ENCODE measurements around the gene ZBTB38.
A peak's percentile ranks its signal among the peaks of the same experiment; 100 is the strongest.

The ZBTB38 gene

GRCh38 chr3:141356046-141356445, 12.3 kb upstream of the ZBTB38 start:
- Histone ChIP-seq H3K79me2 (ENCODE audit: insufficient read depth, low read length) (no peaks in the 10 kb centered on the region), H3K36me3 (ENCODE audit: insufficient read depth, low read length) (no peaks in the 10 kb centered on the region), H3K9me3 (ENCODE audit: insufficient read depth, low read length, severe bottlenecking) (no peaks in the 10 kb centered on the region), H3K4me3 (ENCODE audit: low read depth in 1 of 2, low read length in 2 of 2) (no peak overlapping the region), H3K4me1 (ENCODE audit: insufficient read depth, low read length) (no peaks in the 10 kb centered on the region), H2AFZ (ENCODE audit: low read depth, low read length) (no peak overlapping the region), H3K27me3 (ENCODE audit: insufficient read depth, low read length, poor library complexity) (no peaks in the 10 kb centered on the region), H3K9ac (ENCODE audit: low read depth, low read length) (no peak overlapping the region), H3K27ac (ENCODE audit: low read length) (no peak overlapping the region), H4K20me1 (ENCODE audit: insufficient read depth, low read length) (no peaks in the 10 kb centered on the region), H3K4me2 (ENCODE audit: insufficient read depth, low read length) (no peak overlapping the region)
- ATAC-seq (ENCODE audit: insufficient read depth, low read depth), result no peak
- TF ChIP-seq CTCF (IDR thresholded peaks at IDR 0.05; ENCODE audit: borderline replicate concordance, extremely low read depth, low read length, poor library complexity, severe bottlenecking) (no peak), EZH2 (IDR thresholded peaks at IDR 0.05; ENCODE audit: borderline replicate concordance, low read depth, low read length, severe bottlenecking) (no peak)
- DNase-seq, result no peak

- H3K9ac ChIP-seq (ENCODE audit: low read depth, low read length), result no peak overlapping the region
- no peaks in the 10 kb centered on the region for H3K79me2 ChIP-seq (ENCODE audit: insufficient read depth, low read length)
- H2AFZ ChIP-seq (ENCODE audit: low read depth, low read length), result no peak overlapping the region; the same call in 1 of the 2 replicates
- H3K27me3 ChIP-seq (ENCODE audit: insufficient read depth, low read length, poor library complexity), result no peaks in the 10 kb centered on the region
- H3K9me3 ChIP-seq (ENCODE audit: insufficient read depth, low read length, severe bottlenecking), result no peaks in the 10 kb centered on the region
- TF ChIP-seq EZH2 (IDR thresholded peaks at IDR 0.05; ENCODE audit: borderline replicate concordance, low read depth, low read length, severe bottlenecking) (no peak), CTCF (IDR thresholded peaks at IDR 0.05; ENCODE audit: borderline replicate concordance, extremely low read depth, low read length, poor library complexity, severe bottlenecking) (peak; percentile 56)
- H4K20me1 ChIP-seq (ENCODE audit: insufficient read depth, low read length), result no peaks in the 10 kb centered on the region
- H3K4me2 ChIP-seq (ENCODE audit: insufficient read depth, low read length), result no peak overlapping the region
- no peaks in the 10 kb centered on the region for H3K4me1 ChIP-seq (ENCODE audit: insufficient read depth, low read length)
- no peak overlapping the region for H3K27ac ChIP-seq (ENCODE audit: low read length)
- no peak overlapping the region for H3K4me3 ChIP-seq (ENCODE audit: low read depth in 1 of 2, low read length in 2 of 2)
- no peaks in the 10 kb centered on the region for H3K36me3 ChIP-seq (ENCODE audit: insufficient read depth, low read length)
- DNase-seq, result no peak
- ATAC-seq (ENCODE audit: insufficient read depth, low read depth), result peak; percentile 52; the same call in 2 of the 3 replicates
Measured at GRCh38 chr3:141360888-141361598, 7.3 kb upstream of the ZBTB38 start.

DNA sequence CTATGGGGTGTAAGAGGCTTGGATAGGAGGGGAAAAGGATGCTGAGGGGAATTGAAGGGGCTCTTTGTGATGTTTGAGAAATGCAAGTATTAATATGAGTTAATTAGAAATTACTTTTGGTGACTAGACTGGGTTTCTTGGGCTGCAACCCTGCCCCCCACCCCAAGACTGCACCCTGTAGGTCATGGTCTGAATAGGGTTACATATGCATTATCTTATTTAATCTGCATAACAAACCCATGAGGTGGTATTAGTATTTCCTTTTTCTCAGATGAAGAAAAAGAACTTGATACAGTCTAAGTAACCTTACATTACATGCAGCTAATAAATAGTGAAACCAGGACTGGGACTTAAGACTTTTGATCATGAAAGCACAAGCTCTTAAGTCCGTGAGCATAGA, 5.6 kb upstream of the ZBTB38 start:
- TF ChIP-seq EZH2 (IDR thresholded peaks at IDR 0.05; ENCODE audit: borderline replicate concordance, low read depth, low read length, severe bottlenecking), result no peak
- no peak for TF ChIP-seq CTCF (IDR thresholded peaks at IDR 0.05; ENCODE audit: borderline replicate concordance, extremely low read depth, low read length, poor library complexity, severe bottlenecking)
- DNase-seq (no peak), ATAC-seq (ENCODE audit: insufficient read depth, low read depth) (no peak)
- H3K36me3 ChIP-seq (ENCODE audit: insufficient read depth, low read length), result no peaks in the 10 kb centered on the region
- H3K4me1 ChIP-seq (ENCODE audit: insufficient read depth, low read length), result no peaks in the 10 kb centered on the region
- H3K9me3 ChIP-seq (ENCODE audit: insufficient read depth, low read length, severe bottlenecking), result no peaks in the 10 kb centered on the region
- H2AFZ ChIP-seq (ENCODE audit: low read depth, low read length), result no peak overlapping the region
- H3K4me3 ChIP-seq (ENCODE audit: low read depth in 1 of 2, low read length in 2 of 2), result no peak overlapping the region
- no peak overlapping the region for H3K9ac ChIP-seq (ENCODE audit: low read depth, low read length)
- no peak overlapping the region for H3K27ac ChIP-seq (ENCODE audit: low read length)
- no peaks in the 10 kb centered on the region for H3K79me2 ChIP-seq (ENCODE audit: insufficient read depth, low read length)
- H4K20me1 ChIP-seq (ENCODE audit: insufficient read depth, low read length), result no peaks in the 10 kb centered on the region
- H3K4me2 ChIP-seq (ENCODE audit: insufficient read depth, low read length), result no peak overlapping the region
- H3K27me3 ChIP-seq (ENCODE audit: insufficient read depth, low read length, poor library complexity), result no peaks in the 10 kb centered on the region
